22Rv1 (cell line): ENCODE data around the gene GRB7.

Experiments used
- ZFX ChIP-seq: fragments of 450-650 bp; IDR thresholded peaks from 2 replicates; pipeline ENCODE4 v1.6.1; 2017; ENCODE audit warnings: antibody characterized with exemption, borderline replicate concordance
- TF ChIP-seq, protein P1 (sequence below): fragments of 450-650 bp; IDR thresholded peaks from 2 replicates; pipeline ENCODE4 v1.5.1; 2017; ENCODE audit warnings: mild to moderate bottlenecking

DNA sequence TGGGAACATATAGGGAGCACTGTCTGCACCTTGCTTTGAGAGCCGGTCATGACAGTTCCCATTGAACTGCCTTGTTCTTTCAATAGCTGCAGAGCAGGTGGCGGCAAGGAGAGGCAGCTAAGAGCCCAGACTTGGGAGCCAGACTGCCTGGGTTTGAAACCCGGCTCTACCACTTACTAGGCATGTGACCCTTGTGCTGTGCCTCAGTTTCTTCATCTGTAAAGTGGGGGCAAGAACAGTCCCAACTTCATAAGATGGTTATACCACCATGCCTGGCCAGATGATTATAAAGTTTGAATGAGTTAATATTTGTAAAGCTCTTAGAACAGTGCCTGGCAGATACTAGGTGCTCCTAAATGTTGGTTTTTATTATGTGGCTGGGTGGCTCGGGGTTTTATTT, 23.5 kb upstream of the GRB7 start:
- TF ChIP-seq, protein P1, sequence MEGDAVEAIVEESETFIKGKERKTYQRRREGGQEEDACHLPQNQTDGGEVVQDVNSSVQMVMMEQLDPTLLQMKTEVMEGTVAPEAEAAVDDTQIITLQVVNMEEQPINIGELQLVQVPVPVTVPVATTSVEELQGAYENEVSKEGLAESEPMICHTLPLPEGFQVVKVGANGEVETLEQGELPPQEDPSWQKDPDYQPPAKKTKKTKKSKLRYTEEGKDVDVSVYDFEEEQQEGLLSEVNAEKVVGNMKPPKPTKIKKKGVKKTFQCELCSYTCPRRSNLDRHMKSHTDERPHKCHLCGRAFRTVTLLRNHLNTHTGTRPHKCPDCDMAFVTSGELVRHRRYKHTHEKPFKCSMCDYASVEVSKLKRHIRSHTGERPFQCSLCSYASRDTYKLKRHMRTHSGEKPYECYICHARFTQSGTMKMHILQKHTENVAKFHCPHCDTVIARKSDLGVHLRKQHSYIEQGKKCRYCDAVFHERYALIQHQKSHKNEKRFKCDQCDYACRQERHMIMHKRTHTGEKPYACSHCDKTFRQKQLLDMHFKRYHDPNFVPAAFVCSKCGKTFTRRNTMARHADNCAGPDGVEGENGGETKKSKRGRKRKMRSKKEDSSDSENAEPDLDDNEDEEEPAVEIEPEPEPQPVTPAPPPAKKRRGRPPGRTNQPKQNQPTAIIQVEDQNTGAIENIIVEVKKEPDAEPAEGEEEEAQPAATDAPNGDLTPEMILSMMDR = no peak
- no peak for TF ChIP-seq ZFX
